Sigmoid colon (tissue), 4 donors: Measurements from ENCODE around the gene CASP7.

Experiments used
- EP300 ChIP-seq, 4 donors: sonication (generic); formaldehyde crosslinking; IDR thresholded peaks; one replicate each; pipeline ENCODE4 v1.6.1; 2017; ENCODE audit warnings: antibody characterized with exemption in 4 of 4
- POLR2A ChIP-seq, 2 donors: fragments of 450-650 bp; IDR thresholded peaks; one replicate each; pipeline ENCODE4 v1.6.1; 2016; ENCODE audit warnings: antibody characterized with exemption in 2 of 2, mild to moderate bottlenecking in 2 of 2, moderate library complexity in 2 of 2
- POLR2AphosphoS5 ChIP-seq, 4 donors: sonication (generic); formaldehyde crosslinking; IDR thresholded peaks; one replicate each; pipeline ENCODE4 v1.6.1; 2017; ENCODE audit warnings: antibody characterized with exemption in 4 of 4
- TF ChIP-seq, protein P1 (sequence below), 4 experiments: fragments of 450-650 bp in 3 of 4; fragments of 200-600 bp in 1 of 4; IDR thresholded peaks; one replicate each; pipeline ENCODE4 v1.5.1; 2016 to 2019; ENCODE audit warnings: antibody characterized with exemption in 4 of 4, mild to moderate bottlenecking in 3 of 4, moderate library complexity in 2 of 4

DNA sequence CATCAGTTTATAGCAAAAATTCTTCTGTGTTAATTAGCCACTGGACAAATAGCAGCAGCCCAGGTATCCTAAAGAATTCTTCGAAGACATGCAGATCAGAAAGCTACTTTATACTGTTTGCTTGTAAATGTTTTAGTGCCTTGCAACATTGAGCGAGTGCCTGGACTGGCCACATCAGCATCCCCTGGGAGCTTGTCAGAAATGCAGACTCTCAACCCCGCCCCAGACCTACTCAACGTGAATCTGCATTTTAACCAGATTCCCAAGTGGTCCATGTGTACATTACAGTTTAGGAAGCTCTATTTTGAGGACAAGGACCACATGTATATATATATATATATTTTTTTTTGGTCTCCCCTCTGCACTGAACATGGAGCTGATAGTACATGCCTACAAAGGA is 53.3 kb downstream of the CASP7 start:
- TF ChIP-seq POLR2AphosphoS5 (IDR thresholded peaks at IDR 0.05) (no peak), POLR2A (IDR thresholded peaks at IDR 0.05) (no peak), EP300 (IDR thresholded peaks at IDR 0.05) (no peak)
- TF ChIP-seq, protein P1, sequence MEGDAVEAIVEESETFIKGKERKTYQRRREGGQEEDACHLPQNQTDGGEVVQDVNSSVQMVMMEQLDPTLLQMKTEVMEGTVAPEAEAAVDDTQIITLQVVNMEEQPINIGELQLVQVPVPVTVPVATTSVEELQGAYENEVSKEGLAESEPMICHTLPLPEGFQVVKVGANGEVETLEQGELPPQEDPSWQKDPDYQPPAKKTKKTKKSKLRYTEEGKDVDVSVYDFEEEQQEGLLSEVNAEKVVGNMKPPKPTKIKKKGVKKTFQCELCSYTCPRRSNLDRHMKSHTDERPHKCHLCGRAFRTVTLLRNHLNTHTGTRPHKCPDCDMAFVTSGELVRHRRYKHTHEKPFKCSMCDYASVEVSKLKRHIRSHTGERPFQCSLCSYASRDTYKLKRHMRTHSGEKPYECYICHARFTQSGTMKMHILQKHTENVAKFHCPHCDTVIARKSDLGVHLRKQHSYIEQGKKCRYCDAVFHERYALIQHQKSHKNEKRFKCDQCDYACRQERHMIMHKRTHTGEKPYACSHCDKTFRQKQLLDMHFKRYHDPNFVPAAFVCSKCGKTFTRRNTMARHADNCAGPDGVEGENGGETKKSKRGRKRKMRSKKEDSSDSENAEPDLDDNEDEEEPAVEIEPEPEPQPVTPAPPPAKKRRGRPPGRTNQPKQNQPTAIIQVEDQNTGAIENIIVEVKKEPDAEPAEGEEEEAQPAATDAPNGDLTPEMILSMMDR (IDR thresholded peaks at IDR 0.05): no peak
